A673 (cell line): ENCODE measurements around the gene SHANK3.

Source experiments
- EZH2 ChIP-seq: fragments of 200-600 bp; sonication (generic); IDR thresholded peaks from 2 replicates; pipeline ENCODE4 v1.6.1; 2017; ENCODE audit warnings: borderline replicate concordance, low read depth, mild to moderate bottlenecking, mixed read lengths, antibody characterized with exemption, low read length; ENCODE audit not compliant: poor library complexity, severe bottlenecking
- TF ChIP-seq, protein P1 (sequence below): fragments of 300-800, 200-600 bp; sonication (generic); conservative IDR thresholded peaks from 2 replicates; pipeline ENCODE4 v1.5.1; 2017; ENCODE audit warnings: low read depth, mild to moderate bottlenecking, antibody characterized with exemption, low read length, moderate library complexity, mixed read lengths

- TF ChIP-seq, protein P1, sequence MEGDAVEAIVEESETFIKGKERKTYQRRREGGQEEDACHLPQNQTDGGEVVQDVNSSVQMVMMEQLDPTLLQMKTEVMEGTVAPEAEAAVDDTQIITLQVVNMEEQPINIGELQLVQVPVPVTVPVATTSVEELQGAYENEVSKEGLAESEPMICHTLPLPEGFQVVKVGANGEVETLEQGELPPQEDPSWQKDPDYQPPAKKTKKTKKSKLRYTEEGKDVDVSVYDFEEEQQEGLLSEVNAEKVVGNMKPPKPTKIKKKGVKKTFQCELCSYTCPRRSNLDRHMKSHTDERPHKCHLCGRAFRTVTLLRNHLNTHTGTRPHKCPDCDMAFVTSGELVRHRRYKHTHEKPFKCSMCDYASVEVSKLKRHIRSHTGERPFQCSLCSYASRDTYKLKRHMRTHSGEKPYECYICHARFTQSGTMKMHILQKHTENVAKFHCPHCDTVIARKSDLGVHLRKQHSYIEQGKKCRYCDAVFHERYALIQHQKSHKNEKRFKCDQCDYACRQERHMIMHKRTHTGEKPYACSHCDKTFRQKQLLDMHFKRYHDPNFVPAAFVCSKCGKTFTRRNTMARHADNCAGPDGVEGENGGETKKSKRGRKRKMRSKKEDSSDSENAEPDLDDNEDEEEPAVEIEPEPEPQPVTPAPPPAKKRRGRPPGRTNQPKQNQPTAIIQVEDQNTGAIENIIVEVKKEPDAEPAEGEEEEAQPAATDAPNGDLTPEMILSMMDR = no peak
- TF ChIP-seq EZH2 = no peak
Measured at GRCh38 chr22:50635591-50635990, 37.0 kb upstream of the SHANK3 start.
